GM20000 (cell line): Measurements from ENCODE around the gene TTC16.

Experiments
- DNase-seq: peaks from one replicate; pipeline ENCODE4 v3.0.0; 2012; ENCODE audit warnings: low spot score
- TF ChIP-seq, protein P1 (sequence below): IDR thresholded peaks from 2 replicates; pipeline ENCODE4 v1.5.1; 2012; ENCODE audit warnings: mild to moderate bottlenecking, control low read depth; ENCODE audit errors: extremely low read depth, missing control alignments

Gene TTC16

DNA sequence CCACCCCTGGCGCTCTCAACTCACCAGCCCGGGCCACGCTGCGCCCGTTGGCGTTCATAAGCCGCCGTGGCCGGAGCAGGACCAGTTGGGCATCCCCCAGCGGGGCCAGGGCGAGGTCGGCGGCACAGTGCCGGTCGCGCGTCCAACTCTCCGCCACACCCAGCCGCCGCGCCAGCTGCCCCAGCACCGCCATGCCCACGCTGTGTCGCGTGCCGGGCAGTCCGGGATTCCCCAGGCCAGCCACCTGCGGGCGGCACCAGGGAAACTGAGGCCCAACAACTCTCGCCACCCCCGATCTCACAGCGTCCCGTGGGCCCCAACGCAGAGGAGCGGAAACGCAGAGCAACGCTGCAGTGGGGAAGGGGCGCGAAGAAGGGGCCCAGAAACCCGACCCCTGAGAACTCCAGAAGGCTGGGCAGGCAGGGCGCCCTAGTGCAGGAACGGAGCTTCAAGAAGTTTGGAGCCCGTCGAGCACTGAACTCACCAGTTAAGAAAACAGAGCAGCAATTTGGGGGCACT, 869 bp upstream of the TTC16 start:
- TF ChIP-seq, protein P1, sequence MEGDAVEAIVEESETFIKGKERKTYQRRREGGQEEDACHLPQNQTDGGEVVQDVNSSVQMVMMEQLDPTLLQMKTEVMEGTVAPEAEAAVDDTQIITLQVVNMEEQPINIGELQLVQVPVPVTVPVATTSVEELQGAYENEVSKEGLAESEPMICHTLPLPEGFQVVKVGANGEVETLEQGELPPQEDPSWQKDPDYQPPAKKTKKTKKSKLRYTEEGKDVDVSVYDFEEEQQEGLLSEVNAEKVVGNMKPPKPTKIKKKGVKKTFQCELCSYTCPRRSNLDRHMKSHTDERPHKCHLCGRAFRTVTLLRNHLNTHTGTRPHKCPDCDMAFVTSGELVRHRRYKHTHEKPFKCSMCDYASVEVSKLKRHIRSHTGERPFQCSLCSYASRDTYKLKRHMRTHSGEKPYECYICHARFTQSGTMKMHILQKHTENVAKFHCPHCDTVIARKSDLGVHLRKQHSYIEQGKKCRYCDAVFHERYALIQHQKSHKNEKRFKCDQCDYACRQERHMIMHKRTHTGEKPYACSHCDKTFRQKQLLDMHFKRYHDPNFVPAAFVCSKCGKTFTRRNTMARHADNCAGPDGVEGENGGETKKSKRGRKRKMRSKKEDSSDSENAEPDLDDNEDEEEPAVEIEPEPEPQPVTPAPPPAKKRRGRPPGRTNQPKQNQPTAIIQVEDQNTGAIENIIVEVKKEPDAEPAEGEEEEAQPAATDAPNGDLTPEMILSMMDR, result no peak
- DNase-seq, result peak; percentile 58

DNA sequence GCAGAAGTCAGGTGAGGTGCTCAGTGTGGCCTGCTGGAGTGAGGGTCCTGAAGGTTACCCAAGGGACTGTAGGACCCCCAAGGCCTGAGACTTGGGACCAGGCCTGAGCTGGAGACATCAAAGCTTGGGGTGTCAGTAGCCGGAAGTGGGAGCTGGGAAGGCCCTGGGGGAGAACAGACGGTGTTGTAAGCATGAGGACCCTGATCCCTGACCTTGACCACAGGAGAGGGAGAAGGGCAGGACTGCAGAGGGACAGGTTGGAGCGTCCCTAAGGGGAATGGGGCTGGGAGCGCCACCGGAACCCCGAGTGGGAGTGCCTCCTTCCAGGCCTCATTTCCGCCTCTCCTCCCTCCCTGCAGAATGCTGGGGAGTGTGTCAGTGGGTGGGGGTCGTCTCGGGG, 533 bp downstream of the TTC16 start:
- TF ChIP-seq, protein P1, result no peak
- DNase-seq, result no peak

DNA sequence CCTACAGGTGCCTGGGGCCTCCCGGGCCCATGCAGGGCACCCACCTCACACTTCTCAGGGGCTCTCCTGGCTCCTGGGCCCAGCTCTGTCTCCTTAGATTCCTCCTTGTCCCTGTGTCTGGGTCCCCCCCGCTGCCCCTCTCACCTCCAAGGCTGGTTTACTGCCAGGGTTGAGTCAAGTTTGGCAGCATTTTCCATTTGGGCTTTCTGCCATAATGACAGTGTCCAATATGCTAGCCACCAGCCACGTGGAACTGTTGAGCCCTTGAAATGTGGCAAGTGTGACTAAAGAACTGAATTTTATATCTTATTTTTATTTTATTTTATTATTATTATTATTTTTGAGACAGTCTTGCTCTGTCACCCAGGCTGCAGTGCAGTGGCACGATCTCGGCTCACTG, 1.9 kb downstream of the TTC16 start:
- TF ChIP-seq, protein P1, result no peak
- DNase-seq, result no peak

DNA sequence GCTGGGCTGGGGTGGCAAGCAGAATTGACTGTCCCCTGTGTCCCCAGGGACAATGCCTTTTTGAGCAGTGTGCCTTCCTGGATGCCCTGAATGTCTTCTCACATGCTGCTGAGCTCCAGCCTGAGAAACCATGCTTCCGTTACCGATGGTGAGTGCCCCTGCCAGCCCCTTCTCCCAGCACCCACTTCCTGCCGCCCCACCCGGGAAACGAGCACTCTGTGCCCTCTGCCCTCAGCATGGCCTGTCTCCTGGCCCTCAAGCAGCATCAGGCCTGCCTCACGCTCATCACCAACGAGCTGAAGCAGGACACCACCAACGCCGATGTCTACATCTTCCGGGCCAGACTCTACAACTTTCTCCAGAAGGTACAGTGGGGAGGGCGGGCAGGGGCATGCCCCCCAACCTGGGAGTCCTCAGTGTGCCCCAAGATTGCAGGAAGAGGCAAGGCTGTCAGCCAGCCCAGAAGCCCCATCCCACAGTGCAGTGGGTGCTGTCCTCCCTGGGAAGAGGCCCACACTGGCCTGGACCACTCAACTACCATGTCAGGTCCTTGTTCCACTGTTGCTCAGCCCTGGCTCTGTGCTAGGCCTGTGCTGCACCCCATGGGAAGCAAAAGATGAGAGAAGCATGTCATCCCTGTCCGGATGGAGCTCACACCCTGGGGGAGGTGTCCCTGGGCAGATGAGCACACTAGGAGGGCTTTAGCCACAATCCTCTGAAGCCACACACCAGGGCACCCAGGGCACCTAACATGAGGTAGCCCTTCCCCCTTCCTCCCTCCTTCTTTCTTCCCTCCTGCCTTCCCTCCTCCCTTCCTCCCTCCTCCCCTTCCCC, 4.4 kb downstream of the TTC16 start:
- TF ChIP-seq, protein P1, result no peak
- DNase-seq, result no peak

DNA sequence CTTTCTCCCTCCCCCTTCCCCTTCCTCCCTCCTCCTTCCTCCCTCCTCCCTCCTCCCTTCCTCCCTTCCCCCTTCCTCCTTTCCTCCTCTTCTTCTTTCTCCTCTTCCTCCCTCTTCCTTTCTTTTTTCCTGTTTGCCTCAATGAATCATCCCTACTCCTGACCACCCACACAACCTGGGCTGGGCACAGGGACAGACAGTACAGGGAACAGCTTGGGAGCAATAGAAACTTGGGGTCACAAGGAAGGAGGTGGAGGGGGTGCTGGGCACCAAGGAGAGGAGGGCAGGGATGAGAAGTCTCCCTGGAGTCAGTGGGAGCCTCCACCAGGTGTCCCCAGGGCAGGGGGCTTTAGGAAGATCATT, 5.0 kb downstream of the TTC16 start:
- DNase-seq, result no peak
- TF ChIP-seq, protein P1, result no peak

DNA sequence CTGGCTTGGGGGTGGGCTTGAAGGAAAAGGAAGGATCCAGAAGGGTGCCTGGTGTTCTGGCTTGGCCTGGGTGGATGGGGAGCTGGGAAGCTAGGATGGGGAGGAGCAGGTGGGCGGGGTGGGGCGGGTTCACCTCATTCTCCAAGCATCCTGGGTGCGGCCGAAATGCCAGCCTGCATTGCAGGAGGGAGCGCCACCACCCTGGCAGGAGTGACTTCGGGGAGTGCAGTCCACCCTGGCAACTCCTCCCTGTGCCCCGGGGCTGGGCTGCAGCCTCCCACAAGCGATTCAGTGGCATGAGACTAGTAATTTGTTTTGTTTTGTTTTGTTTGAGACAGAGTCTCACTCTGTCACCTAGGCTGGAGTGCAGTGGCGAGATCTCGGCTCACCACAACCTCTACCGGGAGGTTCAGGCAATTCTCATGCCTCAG, 5.5 kb downstream of the TTC16 start:
- TF ChIP-seq, protein P1, result no peak

DNA sequence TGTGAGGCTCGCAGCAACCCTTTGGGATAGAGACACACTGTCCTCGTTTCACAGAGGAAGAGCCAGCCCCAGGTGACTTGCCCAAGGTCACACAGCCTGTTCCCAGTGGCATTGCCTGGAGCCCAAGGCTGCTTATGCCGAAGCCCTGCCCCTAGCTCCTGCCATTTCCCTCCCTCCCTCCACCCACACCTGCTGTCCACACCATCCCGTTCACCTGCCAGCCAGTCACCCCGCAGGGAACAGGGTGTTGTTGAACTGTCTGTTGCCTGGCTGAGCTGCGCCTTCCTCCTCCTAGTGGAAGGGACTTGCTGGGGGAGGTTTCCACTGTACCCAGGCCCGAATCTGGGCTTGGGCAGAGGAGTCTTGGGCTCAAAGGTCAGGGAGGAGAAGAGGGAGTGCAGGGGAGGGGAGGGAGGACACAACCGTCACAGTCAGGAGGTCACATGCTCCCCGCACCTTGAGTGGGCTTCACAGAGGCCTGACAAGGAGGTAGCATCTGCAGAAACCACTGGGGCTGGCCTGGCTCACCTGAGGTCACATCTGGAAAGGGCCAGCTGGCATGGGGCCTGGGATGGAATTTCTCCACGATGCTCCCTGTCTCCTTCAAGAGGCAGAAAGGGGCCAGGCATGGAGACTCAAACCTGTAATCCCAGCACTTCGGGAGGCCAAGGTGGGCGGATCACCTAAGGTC, 6.3 kb downstream of the TTC16 start:
- TF ChIP-seq, protein P1, result no peak
- DNase-seq, result no peak

More for the DNA sequence above, 5.5 kb downstream of the TTC16 start:
- no peak for DNase-seq
